ENCODE results near the gene SLC7A1. TPM values are rescaled to one million over a fixed set of nuclear protein-coding genes. Genes with fewer than 3 reads are reported as not detected.

SLC7A1 gene
- total and polyA plus RNA-seq, 2 of the 13 experiments (the other 11 are each of a cell fraction or from before 2014, with no cell fraction given), result 14.5 to 15.3 TPM

DNA sequence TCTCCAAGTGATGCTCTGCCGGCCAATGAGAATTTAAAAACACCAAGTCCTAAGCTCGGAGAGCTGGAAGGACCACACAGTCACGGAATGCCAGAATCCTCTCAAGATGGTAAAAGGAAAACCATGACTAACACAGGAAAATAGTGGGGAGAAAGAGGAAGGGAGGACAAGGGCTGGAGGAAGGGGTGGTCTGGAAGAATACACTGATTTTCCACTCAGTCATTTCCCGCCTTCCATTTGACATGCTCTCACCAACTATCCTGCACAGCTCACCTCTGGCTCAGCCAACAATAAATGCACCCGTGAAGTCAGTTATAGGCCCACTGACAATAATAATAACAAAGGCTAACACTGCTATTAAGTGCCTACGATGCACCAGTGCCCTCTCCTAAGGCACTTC is 31.5 kb downstream of the SLC7A1 start:
- no peak overlapping the region for H2AFZ ChIP-seq (ENCODE audit: low read length)
- no peaks in the 10 kb centered on the region for H3K27me3 ChIP-seq (ENCODE audit: control insufficient read depth in 1 of 2, insufficient read depth in 2 of 2, low read length in 2 of 2)
- no peak overlapping the region for H3K4me2 ChIP-seq (ENCODE audit: low read depth, low read length)
- ChIA-PET CTCF (ENCODE audit: low intra/inter-chr PET ratio, low total read pairs) (no interaction called here), POLR2A (no interaction called here)
- intact Hi-C loops (cut with micrococcal nuclease; ENCODE audit: unreplicated experiment) (no loop called here), in situ Hi-C loops (cut with HindIII; ENCODE audit: extremely low pct_ligation_motif_present, low pct_unique_long_range_greater_than_20kb) (no loop called here)
- peaks cover 17% of the 10 kb centered on the region for H3K4me1 ChIP-seq (ENCODE audit: insufficient read depth, low read length)
- H3K27ac ChIP-seq (ENCODE audit: extremely low read length, insufficient read depth, low read length), result no peak overlapping the region
- no peaks in the 10 kb centered on the region; a peak in 1 of 5 replicates for H3K36me3 ChIP-seq (replicated peaks in 1 of 2; ENCODE audit: control insufficient read depth in 1 of 2, insufficient read depth in 2 of 2, low read length in 2 of 2)
- no peak for DNase-seq (ENCODE audit: low spot score)
- H3K4me3 ChIP-seq (replicated peaks in 1 of 3; ENCODE audit: insufficient read depth in 1 of 3, low read depth in 2 of 3, low read length in 3 of 3), result no peak overlapping the region
- H3K9ac ChIP-seq (ENCODE audit: insufficient read depth, low read depth, low read length), result no peak overlapping the region
- TF ChIP-seq CREM (IDR thresholded peaks at IDR 0.05) (no peak), CREM (CRISPR knock-in tag; IDR thresholded peaks at IDR 0.05) (no peak), ZNF7 (CRISPR knock-in tag; IDR thresholded peaks at IDR 0.05) (no peak), ZBTB1 (CRISPR knock-in tag; IDR thresholded peaks at IDR 0.05; ENCODE audit: borderline replicate concordance) (no peak), ARHGAP35 (CRISPR knock-in tag; IDR thresholded peaks at IDR 0.05; ENCODE audit: borderline replicate concordance) (no peak), SCMH1 (CRISPR knock-in tag; IDR thresholded peaks at IDR 0.05; ENCODE audit: borderline replicate concordance) (no peak), ZMYM2 (CRISPR knock-in tag; IDR thresholded peaks at IDR 0.05) (no peak), HMGA1 (CRISPR knock-in tag; conservative IDR thresholded peaks at IDR 0.05) (no peak), ZNF230 (CRISPR knock-in tag; IDR thresholded peaks at IDR 0.05) (no peak), RORA (CRISPR knock-in tag; IDR thresholded peaks at IDR 0.05) (no peak), ZNF558 (CRISPR knock-in tag; IDR thresholded peaks at IDR 0.05; ENCODE audit: borderline replicate concordance) (no peak), HOXA9 (CRISPR knock-in tag; IDR thresholded peaks at IDR 0.05; ENCODE audit: borderline replicate concordance) (no peak), MAF1 (CRISPR knock-in tag; IDR thresholded peaks at IDR 0.05; ENCODE audit: borderline replicate concordance) (no peak), ZFP1 (CRISPR knock-in tag; IDR thresholded peaks at IDR 0.05) (no peak), MXD4 (CRISPR knock-in tag; IDR thresholded peaks at IDR 0.05) (no peak)
- TF ChIP-seq, protein P1, sequence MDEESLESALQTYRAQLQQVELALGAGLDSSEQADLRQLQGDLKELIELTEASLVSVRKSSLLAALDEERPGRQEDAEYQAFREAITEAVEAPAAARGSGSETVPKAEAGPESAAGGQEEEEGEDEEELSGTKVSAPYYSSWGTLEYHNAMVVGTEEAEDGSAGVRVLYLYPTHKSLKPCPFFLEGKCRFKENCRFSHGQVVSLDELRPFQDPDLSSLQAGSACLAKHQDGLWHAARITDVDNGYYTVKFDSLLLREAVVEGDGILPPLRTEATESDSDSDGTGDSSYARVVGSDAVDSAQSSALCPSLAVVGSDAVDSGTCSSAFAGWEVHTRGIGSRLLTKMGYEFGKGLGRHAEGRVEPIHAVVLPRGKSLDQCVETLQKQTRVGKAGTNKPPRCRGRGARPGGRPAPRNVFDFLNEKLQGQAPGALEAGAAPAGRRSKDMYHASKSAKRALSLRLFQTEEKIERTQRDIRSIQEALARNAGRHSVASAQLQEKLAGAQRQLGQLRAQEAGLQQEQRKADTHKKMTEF (CRISPR knock-in tag; IDR thresholded peaks at IDR 0.05), result no peak
- TF ChIP-seq, protein P2, sequence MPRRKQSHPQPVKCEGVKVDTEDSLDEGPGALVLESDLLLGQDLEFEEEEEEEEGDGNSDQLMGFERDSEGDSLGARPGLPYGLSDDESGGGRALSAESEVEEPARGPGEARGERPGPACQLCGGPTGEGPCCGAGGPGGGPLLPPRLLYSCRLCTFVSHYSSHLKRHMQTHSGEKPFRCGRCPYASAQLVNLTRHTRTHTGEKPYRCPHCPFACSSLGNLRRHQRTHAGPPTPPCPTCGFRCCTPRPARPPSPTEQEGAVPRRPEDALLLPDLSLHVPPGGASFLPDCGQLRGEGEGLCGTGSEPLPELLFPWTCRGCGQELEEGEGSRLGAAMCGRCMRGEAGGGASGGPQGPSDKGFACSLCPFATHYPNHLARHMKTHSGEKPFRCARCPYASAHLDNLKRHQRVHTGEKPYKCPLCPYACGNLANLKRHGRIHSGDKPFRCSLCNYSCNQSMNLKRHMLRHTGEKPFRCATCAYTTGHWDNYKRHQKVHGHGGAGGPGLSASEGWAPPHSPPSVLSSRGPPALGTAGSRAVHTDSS (CRISPR knock-in tag; conservative IDR thresholded peaks at IDR 0.05), result no peak
- TF ChIP-seq, protein P3, sequence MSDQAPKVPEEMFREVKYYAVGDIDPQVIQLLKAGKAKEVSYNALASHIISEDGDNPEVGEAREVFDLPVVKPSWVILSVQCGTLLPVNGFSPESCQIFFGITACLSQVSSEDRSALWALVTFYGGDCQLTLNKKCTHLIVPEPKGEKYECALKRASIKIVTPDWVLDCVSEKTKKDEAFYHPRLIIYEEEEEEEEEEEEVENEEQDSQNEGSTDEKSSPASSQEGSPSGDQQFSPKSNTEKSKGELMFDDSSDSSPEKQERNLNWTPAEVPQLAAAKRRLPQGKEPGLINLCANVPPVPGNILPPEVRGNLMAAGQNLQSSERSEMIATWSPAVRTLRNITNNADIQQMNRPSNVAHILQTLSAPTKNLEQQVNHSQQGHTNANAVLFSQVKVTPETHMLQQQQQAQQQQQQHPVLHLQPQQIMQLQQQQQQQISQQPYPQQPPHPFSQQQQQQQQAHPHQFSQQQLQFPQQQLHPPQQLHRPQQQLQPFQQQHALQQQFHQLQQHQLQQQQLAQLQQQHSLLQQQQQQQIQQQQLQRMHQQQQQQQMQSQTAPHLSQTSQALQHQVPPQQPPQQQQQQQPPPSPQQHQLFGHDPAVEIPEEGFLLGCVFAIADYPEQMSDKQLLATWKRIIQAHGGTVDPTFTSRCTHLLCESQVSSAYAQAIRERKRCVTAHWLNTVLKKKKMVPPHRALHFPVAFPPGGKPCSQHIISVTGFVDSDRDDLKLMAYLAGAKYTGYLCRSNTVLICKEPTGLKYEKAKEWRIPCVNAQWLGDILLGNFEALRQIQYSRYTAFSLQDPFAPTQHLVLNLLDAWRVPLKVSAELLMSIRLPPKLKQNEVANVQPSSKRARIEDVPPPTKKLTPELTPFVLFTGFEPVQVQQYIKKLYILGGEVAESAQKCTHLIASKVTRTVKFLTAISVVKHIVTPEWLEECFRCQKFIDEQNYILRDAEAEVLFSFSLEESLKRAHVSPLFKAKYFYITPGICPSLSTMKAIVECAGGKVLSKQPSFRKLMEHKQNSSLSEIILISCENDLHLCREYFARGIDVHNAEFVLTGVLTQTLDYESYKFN (CRISPR knock-in tag; conservative IDR thresholded peaks at IDR 0.05), result no peak
- 99% methylated on average over 6 of the region's 6 CpGs for WGBS (ENCODE audit: low lambda C conversion rate)
- H3K9me3 ChIP-seq (ENCODE audit: low read length), result no peaks in the 10 kb centered on the region
- peaks cover 51% of the 10 kb centered on the region for H4K20me1 ChIP-seq (ENCODE audit: insufficient read depth, low read length)
- peaks cover 82% of the 10 kb centered on the region for H3K79me2 ChIP-seq (ENCODE audit: insufficient read depth, low read length)
- BruUV-seq (replicated peaks), result no TSS peak
- no peak for ATAC-seq
- no peak for FAIRE-seq
